GM19035 (cell line): ENCODE measurements around the gene BMX.

Source experiments
- ATAC-seq: cut with Tn5 transposase; IDR thresholded peaks from one replicate; pipeline ENCODE4 v1.9.1; 2021; ENCODE audit not compliant: unreplicated experiment

Gene BMX

DNA sequence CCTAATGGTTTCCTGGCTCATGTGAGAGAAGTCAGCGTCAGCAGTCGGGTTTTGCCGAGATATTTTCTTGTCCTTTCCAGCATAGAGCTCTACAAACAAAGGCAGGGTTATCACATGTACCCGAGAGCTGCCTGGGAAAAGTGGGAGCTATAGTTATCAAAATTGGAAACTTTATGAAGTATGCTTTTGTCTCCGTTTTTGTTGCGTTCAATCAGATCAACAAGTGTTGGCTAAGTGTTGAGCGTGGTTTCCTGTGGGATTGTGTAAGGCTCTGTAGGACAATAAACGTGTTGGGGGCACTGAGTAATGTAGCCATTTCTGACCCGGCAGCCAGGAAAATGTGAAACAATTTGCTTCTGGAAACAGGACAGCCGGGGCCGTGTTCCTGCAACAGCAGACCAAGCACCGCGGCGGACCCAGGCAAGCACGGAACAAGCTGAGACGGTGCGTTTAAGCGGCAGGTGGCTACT, at the start of gene BMX:
Gene BMX (plus strand): TSS at position 311 of the 470 bp plus-strand sequence. CDS start 7,547 bp downstream, outside the sequence.
- ATAC-seq, result no peak

DNA sequence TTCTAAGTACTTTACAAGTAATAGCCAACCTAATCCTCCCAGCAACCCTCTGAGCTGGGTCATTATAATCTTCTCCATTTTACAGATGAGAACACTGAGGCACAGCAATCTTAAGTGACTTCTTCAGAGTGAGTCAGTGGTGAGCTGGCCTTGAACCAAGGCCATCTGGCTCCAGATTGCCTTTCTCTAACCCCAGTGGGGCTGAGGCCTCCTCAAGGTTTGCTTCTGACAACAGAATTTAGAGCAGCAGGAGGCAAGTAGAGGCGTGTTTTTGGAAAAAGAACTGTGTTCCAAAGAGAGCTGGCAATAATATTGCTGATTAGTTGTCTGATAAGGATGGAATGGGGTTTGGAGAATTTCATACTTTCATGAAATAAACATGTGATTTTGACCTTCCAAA, 48.7 kb upstream of the BMX start:
- ATAC-seq, result no peak

GRCh38 chrX:15464704-15465103, 35.9 kb upstream of the BMX start:
- ATAC-seq, result no peak

DNA sequence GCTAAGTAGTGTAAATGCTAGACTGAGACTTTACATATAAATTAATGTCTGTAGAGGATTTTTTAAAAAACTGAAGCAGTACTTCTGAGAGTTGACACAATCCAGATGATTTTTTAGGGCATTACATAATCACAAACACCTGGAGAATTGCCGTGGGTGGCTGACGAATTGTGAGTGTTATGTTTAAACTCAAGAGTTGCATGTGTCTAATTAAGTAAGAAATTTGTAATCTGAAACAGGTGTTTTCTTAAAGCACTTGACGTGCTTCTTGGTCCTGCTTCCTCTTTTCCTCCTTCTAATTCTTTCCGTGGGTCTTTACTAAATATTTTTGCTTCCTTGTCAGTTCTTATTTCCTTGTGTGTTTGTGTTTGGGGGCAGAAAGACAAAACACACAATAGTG, 35.3 kb upstream of the BMX start:
- peak; percentile 69 for ATAC-seq

- ATAC-seq, result no peak
Observed at GRCh38 chrX:15465896-15466651, 34.5 kb upstream of the BMX start.

GRCh38 chrX:15468036-15468435, 32.6 kb upstream of the BMX start:
- ATAC-seq, result no peak

GRCh38 chrX:15469613-15470012, 31.0 kb upstream of the BMX start:
- no peak for ATAC-seq

GRCh38 chrX:15471028-15471427, 29.6 kb upstream of the BMX start:
- peak; percentile 73 for ATAC-seq

DNA sequence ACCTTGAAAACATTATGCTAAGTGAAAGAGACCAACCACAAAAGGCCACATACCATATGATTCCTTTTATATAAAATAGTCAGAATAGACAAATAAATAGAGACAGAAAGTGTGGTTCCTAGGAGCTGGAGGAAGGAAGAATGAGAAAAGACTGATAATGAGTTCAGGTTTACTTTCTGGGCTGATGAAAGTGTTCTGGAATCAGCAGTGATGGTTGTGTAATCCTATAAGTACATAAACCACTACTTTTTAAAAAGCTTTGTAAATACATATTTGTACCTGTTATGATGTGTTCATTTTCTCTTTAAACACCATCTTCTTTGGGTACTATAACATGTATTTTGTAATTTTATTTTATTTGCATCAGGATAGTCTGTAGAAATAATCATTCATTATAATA, 28.1 kb upstream of the BMX start:
- ATAC-seq, result no peak

DNA sequence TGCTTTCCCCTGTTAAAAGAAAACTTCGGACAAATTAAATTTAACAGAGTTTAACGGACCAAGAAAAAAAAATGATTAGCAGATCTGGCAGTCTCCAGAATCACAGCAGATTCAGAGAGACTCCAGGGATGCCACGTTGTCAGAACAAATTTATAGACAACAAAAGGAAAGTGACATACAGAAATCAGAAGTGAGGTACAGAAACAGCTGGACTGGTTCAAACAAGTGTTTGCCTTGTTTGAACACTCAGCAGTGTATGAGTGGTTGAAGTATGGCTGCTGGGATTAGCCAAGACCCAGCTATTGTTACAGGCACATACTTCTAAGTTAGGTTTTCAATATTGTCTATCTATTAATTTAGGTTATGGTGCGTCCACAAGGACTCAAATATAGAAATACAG, 26.6 kb upstream of the BMX start:
- no peak for ATAC-seq

DNA sequence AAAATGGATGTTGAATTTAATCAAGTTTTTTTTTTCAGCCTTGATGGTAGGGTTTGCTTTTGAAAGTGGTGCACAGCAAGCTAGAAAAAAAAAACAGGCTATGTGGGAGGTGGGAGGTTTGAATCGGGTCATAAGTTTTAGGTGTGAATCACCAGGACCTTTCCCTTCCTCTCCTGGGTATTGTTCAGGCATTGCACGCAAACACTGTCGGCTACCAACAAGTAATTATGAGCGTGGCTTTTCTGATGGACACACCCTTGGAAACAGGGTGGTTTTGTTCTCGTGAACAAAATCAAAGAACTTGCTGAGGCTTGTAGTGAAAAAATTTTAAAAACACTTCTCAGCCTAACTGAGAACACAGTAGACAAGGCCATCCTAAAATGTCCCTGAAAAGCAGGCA, 25.6 kb upstream of the BMX start:
- no peak for ATAC-seq

DNA sequence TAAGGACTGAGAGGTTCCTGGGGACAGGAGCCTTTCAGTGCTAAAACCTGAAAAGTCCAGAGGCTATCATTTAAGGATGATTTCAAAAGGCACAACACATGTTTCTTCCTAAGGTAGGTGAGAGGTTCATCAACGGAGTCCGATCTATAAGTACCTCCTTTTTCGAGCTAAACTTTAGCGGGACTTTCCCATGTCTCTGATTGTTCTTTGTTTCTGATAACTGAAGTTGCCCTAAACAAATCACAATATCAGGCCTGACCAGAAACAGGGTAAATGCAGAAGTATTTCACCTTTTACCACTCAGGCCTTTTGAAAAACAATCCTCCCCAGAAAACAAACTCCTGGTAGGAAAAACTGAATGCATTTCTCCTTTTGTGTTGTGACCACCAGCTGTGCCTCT, 25.1 kb upstream of the BMX start:
- ATAC-seq, result no peak

GRCh38 chrX:15483891-15484290, 16.7 kb upstream of the BMX start:
- no peak for ATAC-seq

GRCh38 chrX:15492469-15492868, 8.1 kb upstream of the BMX start:
- ATAC-seq, result no peak

- peak; percentile 98 for ATAC-seq
Observed at GRCh38 chrX:15493118-15493962, 7.3 kb upstream of the BMX start, which contains the start of gene PIR. Gene PIR (minus strand): TSS chrX:15493333. CDS start chrX:15491257, 2,076 bp downstream.

DNA sequence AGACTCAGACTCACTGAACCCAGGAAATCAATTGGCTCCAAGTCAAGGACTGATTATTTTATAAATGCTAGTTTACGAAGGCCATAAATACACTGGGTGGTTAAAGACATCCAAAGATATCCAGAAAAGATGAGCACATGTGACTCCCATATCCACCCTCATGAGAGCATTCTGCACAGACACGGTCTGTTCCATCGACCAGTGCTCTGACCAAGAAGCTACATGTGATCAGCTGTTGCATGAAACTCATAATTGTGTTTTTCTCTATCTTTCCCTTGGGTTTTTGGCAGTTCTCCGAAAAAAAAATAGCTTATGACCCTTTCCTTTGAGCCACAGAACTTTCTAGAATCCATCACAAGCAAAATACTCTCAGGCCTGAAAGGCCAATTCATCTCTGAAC, 4.8 kb upstream of the BMX start:
- no peak for ATAC-seq

DNA sequence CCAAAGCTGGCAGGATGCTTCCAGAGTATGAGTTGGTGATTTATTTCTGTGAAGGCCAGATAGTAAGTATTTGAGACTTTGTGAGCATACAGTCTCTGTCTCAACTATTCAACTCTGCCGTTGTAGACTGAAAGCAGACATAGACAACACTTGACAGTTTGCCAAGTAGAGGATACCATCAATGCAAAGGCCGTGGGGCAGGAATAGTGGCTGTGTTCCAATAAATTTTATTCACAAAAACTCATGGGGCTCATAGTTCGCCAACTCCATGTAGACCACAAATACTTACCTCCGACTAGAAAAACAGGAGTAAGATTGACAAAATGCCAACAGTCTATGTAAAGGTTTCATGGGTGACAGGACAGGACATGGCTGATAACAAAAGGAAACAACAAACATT, 3.8 kb upstream of the BMX start:
- no peak for ATAC-seq

- no peak for ATAC-seq
Observed at GRCh38 chrX:15497865-15498264, 2.7 kb upstream of the BMX start.

GRCh38 chrX:15498741-15499140, 1.9 kb upstream of the BMX start:
- ATAC-seq, result no peak

GRCh38 chrX:15499976-15500375, 631 bp upstream of the BMX start:
- no peak for ATAC-seq

GRCh38 chrX:15501506-15501905, 899 bp downstream of the BMX start:
- ATAC-seq, result no peak

DNA sequence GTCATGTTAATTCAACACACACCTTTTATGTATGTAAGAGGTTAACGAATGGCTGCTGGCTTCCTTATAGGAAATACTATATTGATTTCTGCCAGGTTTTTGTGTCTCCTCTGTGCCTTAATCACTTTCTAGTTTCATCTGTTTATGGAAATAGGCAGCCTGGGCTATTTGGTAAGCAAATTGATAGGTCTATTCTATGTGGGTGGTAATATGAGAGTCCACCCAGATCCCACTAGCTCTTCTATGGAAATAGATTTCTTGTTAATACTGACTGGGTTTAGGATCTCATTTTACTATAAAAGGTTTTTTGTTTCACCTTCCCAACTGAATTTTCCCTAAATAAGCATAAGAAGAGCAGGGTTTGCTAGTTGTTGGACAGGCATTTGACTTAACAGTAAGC, 4.1 kb downstream of the BMX start:
- ATAC-seq, result no peak
